HG03103 (cell line): ENCODE results near the gene FBXL15.

ENCODE experiments used
- ATAC-seq: cut with Tn5 transposase; IDR thresholded peaks from one replicate; pipeline ENCODE4 v1.9.1; 2021; ENCODE audit warnings: low read depth; ENCODE audit not compliant: unreplicated experiment

The FBXL15 gene

GRCh38 chr10:102424916-102425315 lies 4.3 kb downstream of the FBXL15 start:
- no peak for ATAC-seq

- no peak for ATAC-seq
These were observed 4.8 kb downstream of the FBXL15 start for GRCh38 chr10:102425444-102425843.

DNA sequence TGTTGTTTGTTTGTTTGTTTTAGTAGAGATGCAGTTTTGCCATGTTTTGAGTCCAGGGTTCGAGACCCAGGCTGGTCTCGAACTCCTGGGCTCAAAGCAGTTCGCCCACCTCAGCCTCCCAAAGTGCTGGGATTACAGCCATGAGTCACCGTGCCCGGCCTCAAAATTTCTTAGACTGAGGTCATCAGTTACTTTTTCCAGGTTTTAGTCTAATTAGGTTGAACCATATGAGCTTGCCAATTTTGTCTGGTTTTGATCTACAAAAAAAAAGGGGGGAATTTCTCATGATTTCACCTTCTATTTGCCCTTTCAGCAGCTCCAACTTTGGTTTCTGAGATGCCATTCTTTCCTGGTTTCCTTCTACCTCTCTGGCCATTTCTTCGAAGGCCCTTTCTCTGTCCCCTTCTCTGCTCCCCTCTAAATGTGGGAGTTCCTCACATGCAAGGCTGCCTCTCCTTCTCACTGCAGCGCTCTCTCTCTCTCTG lies 6.2 kb downstream of the FBXL15 start:
- ATAC-seq = no peak

GRCh38 chr10:102429468-102429867 lies 8.8 kb downstream of the FBXL15 start:
- ATAC-seq = no peak

DNA sequence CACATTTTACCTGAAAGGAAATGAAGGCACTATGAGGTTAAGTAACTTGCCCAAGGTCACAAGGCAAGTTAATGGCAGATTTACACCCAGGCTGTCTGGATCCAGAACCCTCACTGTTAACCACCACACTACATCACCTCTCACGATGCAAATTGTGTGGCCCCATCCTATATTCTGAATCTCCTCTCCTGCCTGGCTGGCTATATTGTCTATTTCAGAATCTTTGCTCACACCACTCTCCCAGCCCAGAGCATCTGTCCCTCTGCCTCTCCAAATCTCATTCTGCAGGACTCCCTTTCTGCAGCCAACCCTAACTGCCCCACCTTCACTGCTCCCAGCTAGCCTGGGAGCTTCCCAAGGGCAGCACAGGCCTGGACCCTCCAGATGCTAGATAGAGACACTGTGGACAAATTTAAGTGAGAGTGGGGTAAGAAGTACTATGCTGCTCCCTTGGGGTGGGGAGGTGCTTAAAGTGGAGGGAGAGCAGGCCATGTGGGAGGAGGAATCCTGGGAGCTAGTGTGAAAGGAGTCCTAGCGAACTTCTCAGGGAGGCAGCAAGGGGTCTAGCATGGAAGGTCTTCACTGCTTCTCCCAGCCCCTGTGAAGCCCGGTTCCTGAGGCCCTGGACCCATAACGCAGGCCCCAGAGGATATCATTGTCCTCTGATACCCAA lies 11.0 kb downstream of the FBXL15 start:
- no peak for ATAC-seq

GRCh38 chr10:102432162-102432950 lies 11.7 kb downstream of the FBXL15 start, which contains the start of gene CUEDC2:
Gene CUEDC2 (minus strand): TSS chr10:102432574. CDS start chr10:102425188, 7,386 bp downstream.
- ATAC-seq = peak; percentile 82

- no peak for ATAC-seq
These were observed 13.0 kb downstream of the FBXL15 start for GRCh38 chr10:102433619-102434046.

GRCh38 chr10:102434394-102435132 lies 13.9 kb downstream of the FBXL15 start:
- ATAC-seq = no peak

GRCh38 chr10:102435133-102435497 lies 14.5 kb downstream of the FBXL15 start:
- ATAC-seq = no peak

- no peak for ATAC-seq
These were observed 15.0 kb downstream of the FBXL15 start for GRCh38 chr10:102435529-102436233.

- no peak for ATAC-seq
These were observed 15.7 kb downstream of the FBXL15 start for GRCh38 chr10:102436312-102436711.

GRCh38 chr10:102437515-102437914 lies 16.9 kb downstream of the FBXL15 start:
- ATAC-seq = no peak

DNA sequence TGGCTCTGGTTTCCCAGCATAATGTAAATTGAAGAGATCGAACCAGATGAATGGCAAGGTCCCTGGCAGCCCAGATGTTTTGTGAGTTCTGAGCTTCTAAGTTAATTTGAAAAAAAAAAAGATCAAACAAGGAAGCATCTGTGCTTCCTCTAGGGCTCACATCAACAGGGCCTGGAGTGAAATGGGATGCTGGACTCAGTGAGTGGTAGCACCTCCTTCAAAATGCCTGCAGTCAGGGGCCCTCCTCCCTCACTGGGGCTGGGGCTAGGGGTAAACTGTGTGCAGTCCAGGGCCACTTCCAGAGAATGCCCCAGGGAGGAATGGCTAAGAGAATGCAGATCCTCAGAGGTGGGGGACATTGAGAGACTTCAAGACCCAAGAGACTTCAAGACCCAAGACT lies 17.7 kb downstream of the FBXL15 start:
- no peak for ATAC-seq

DNA sequence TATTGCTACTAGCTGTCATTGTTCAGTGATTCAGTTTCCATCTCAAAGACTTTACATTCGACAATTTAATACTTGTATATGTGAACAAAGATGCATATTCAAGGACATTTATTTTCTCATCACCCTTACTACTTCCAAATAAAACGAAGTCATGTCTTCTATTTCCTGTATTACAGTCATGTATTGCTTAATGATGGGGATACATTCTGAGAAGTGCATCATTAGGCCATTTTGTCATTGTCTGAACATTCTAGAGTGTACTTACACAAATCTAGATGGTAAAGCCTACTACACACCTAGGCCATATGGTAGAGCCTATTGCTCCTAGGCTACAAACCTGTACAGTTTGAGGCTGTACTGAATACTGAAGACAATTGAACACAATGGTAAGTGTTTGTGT lies 24.2 kb downstream of the FBXL15 start:
- no peak for ATAC-seq

DNA sequence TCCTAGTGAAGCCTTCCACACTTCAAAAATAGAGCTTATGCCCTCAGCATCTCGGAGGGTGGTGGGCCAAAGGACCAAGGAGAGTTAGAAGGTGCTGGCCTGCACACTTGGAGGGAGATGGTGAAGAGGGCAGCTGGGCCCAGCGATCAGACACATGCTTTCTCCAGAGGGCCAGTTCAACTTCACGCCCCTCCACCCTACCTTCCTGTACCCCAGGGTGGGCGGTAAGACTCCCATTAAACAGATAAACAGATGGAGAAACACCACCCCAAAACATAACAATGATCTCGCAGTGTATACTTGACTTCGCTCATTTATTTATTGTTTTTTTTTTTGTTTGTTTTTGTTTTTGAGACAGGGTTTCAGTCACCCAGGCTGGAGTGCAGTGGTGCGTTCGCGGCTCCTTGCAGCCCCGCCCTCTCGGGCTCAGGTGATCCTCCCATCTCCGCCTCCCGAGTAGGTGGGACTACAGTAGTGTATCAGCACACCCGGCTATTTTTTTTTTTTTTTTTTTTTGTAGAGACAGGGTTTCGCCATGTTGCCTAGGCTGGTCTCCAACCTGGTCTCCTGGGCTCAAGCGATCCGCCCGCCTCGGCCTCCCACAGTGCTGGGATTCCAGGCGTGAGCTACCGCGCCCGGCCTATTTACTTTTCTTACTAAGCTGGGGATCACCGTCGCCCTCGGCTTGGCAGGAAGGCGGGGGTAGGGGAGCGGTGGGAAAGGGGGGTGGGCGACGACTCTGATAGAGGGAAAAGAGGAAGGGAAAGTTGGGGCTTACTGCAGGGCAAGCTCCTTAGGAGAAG lies 28.9 kb downstream of the FBXL15 start:
- ATAC-seq = peak; percentile 55

- ATAC-seq = no peak
These were observed 29.4 kb downstream of the FBXL15 start for GRCh38 chr10:102450124-102450373.

- peak; percentile 63 for ATAC-seq
These were observed 29.9 kb downstream of the FBXL15 start for GRCh38 chr10:102450374-102451104.

- ATAC-seq = no peak
These were observed 30.7 kb downstream of the FBXL15 start, which contains the start of gene C10orf95 for GRCh38 chr10:102451105-102451969. Gene C10orf95 (minus strand): TSS chr10:102451543. CDS start chr10:102451093, 450 bp downstream.
